ENCODE results near the gene LAD1. TPM values are rescaled to one million over a fixed set of nuclear protein-coding genes. Genes with fewer than 3 reads are reported as not detected.

LAD1 gene
- polyA plus RNA-seq, 3 donors, result 25.6 to 31.4 (median 26.9) TPM

DNA sequence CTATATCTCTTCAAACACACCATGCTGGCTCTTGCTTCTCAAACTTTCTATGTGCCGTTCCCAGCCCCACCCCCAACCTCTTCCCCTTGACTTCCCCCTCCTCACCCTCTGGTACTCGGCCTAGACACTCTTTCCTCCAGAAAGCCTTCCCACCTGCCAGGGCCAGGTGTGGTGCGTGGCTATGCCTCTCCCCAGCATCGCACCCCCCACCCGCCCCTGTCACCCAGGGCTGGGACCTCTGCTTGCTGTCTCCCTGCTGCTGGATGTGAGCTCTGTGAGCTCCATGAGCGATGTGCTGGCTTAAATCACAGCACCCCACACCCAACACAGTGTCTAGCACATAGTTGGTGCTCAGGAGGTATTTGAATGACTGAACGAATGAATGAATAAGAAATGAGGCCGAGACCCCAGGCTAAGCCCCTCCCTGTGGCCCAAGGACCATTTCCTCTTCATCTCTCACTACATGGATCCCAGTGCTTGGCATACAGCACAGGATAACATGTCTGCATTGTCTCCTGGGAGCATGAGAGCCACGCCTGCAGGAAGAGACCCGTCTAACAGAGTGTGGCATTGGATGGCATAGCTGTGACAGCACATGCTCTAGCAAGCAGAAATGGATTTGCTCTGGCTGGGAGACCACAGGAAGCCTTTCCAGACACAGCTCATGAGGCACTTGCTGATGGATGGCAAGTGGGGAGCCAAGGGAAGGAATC lies 41.3 kb downstream of the LAD1 start:
- no peak for DNase-seq (ENCODE audit: extremely low read depth in 1 of 11, low read depth in 9 of 11, low spot score in 4 of 11)

GRCh38 chr1:201357211-201357610 lies 41.9 kb downstream of the LAD1 start:
- DNase-seq (ENCODE audit: extremely low read depth in 1 of 11, low read depth in 9 of 11, low spot score in 4 of 11), result no peak

- DNase-seq (ENCODE audit: extremely low read depth in 1 of 11, low read depth in 9 of 11, low spot score in 4 of 11), result no peak
Observed at GRCh38 chr1:201356701-201357100, 42.4 kb downstream of the LAD1 start.

DNA sequence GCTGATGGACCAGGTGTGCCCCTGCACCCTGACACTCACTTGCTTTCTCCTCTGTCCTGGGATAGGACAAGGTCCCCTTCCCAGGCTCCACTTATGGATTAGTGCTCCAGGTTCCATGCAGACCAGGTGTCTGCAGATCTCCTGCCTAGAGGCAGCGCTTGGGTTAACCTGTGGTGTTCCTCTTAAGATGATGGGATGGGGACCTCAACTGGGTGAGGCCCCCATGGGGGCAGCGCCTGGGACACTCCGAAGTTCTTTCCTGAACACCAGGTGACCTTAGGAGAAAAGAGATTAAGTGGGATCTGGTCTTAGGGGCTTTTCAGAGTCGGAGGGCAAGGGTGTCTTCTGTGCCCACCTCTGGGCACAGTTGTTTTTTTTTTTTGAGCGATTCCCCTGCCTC lies 42.9 kb downstream of the LAD1 start:
- no peak for DNase-seq (ENCODE audit: extremely low read depth in 1 of 11, low read depth in 9 of 11, low spot score in 4 of 11)

DNA sequence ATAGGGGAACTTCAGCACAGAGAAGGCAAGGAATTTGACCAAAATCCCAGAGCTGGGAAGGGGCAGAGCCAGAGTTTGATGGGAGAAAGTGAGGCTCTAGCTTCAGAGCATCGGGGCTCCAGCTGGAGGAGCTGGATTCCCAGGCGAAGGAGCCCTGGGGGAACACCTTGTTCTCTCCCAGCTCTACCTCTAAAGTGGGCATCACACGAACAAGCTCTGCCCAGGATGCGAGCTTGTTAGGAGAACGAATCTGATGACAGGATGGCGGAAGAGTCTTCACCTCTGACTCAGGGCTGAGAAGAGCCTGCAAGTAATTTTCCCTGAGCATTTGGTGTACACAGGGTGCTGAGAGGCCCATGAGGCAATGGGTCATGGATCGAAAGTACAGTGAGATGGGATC lies 43.7 kb downstream of the LAD1 start:
- no peak for DNase-seq (ENCODE audit: extremely low read depth in 1 of 11, low read depth in 9 of 11, low spot score in 4 of 11)

DNA sequence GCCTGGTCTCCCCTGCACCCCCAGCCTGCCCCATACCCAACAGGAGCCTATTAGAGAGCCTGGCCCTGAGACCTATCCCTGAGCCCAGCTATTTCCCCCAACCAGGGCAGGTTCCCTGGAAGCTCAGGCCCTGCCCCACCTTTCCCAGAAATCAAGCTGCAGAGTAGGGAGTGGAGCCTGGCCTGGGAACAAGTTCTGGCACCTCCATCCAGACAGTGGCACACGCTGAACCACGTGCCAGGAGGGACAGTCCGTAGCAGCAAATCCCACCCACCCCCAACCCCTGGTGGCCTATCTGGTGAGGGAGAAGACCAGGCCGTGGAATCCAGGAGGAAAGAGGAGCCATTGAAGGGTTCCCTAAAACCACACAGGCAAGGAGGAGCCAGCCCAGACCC lies 44.2 kb downstream of the LAD1 start:
- no peak for DNase-seq (ENCODE audit: extremely low read depth in 1 of 11, low read depth in 9 of 11, low spot score in 4 of 11)

- no peak for DNase-seq (ENCODE audit: extremely low read depth in 1 of 11, low read depth in 9 of 11, low spot score in 4 of 11)
Observed at GRCh38 chr1:201354151-201354900, 44.8 kb downstream of the LAD1 start.

GRCh38 chr1:201353186-201353940 lies 45.8 kb downstream of the LAD1 start:
- DNase-seq (ENCODE audit: extremely low read depth in 1 of 11, low read depth in 9 of 11, low spot score in 4 of 11), result no peak

DNA sequence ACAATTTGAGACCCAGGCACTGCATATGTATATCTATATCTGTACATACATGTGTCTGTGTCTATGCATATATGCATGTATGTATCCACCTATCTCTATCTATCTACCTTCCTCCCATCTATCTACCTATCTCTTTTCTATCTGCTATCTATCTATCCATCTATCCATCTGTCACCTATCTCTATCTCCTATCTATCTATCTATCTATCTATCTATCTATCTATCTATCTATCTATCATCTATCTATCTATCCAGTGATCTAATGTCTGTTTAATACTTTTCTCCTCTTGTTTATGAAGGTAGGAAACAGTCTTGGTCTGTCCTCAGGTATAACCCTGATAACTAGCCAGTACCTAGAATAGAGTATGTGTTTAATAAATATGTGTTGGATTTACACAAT lies 47.5 kb downstream of the LAD1 start:
- no peak for DNase-seq (ENCODE audit: extremely low read depth in 1 of 11, low read depth in 9 of 11, low spot score in 4 of 11)

DNA sequence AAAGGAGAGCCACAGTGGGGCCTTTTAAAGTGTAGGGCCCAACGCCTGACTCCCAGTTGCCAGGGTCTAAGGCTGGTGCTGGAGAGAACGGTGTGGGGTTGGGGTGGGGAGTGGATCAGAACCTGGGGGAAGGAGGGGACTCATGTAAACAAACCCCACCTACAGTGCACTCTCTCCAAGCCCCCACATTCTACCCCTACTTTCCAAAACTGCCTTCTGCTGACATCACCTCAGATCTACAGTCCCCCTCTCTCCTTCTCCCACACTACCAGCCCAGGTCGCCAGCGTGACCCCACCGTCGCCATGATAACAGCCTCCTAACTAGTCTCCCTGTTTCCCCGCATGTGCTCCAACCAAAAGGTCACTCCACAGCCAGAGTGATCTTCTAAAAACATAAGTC lies 48.2 kb downstream of the LAD1 start:
- DNase-seq (ENCODE audit: extremely low read depth in 1 of 11, low read depth in 9 of 11, low spot score in 4 of 11), result no peak

- DNase-seq (ENCODE audit: extremely low read depth in 1 of 11, low read depth in 9 of 11, low spot score in 4 of 11), result no peak
Observed at GRCh38 chr1:201350361-201350725, 48.8 kb downstream of the LAD1 start.

- DNase-seq (ENCODE audit: extremely low read depth in 1 of 11, low read depth in 9 of 11, low spot score in 4 of 11), result no peak
Observed at GRCh38 chr1:201349092-201349491, 50.0 kb downstream of the LAD1 start.

- DNase-seq (ENCODE audit: extremely low read depth in 1 of 11, low read depth in 9 of 11, low spot score in 4 of 11), result peak in 3 of 11 donors; percentile 36 to 62 (median 43)
Observed at GRCh38 chr1:201348211-201348566, 50.9 kb downstream of the LAD1 start.

DNA sequence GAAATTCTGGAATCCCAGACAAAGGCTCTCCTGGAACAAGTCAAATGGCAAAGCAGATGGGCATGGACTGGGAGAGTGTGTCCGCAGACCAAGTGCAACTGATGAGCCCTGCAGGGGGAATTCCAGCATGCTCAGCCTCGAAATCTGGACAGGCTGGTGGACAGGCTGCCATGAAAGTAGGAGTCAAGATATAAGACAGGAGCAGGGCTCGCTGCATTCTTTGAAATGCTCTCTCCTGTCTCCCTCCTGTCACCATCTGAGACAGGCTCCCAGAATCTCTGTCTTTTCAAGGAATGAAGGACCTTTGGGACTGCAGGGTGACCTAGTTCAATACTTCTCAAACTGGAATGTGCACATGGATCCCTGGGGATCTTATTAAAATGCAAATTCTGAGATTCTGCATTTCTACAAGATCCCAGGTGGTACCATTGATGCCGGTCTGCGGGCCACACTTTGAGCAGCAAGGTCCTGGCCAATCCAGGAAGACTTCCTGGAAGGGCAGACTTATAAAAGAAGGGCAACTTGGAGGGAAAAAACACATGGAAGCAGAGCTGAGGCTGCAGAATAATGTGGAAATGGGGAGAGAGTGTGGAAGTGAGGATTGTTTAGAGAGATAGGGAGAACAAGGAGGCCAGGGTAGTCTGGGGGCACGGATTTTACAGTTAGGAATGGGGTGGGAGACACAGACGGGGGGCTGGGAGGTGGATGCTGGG lies 51.5 kb downstream of the LAD1 start:
- no peak for DNase-seq (ENCODE audit: extremely low read depth in 1 of 11, low read depth in 9 of 11, low spot score in 4 of 11)

GRCh38 chr1:201346987-201347386 lies 52.1 kb downstream of the LAD1 start:
- DNase-seq (ENCODE audit: extremely low read depth in 1 of 11, low read depth in 9 of 11, low spot score in 4 of 11), result no peak

GRCh38 chr1:201346337-201346939 lies 52.7 kb downstream of the LAD1 start:
- DNase-seq (ENCODE audit: extremely low read depth in 1 of 11, low read depth in 9 of 11, low spot score in 4 of 11), result peak in 3 of 11 donors; percentile 40 to 47 (median 42)

GRCh38 chr1:201345081-201345355 lies 54.1 kb downstream of the LAD1 start:
- no peak for DNase-seq (ENCODE audit: extremely low read depth in 1 of 11, low read depth in 9 of 11, low spot score in 4 of 11)

DNA sequence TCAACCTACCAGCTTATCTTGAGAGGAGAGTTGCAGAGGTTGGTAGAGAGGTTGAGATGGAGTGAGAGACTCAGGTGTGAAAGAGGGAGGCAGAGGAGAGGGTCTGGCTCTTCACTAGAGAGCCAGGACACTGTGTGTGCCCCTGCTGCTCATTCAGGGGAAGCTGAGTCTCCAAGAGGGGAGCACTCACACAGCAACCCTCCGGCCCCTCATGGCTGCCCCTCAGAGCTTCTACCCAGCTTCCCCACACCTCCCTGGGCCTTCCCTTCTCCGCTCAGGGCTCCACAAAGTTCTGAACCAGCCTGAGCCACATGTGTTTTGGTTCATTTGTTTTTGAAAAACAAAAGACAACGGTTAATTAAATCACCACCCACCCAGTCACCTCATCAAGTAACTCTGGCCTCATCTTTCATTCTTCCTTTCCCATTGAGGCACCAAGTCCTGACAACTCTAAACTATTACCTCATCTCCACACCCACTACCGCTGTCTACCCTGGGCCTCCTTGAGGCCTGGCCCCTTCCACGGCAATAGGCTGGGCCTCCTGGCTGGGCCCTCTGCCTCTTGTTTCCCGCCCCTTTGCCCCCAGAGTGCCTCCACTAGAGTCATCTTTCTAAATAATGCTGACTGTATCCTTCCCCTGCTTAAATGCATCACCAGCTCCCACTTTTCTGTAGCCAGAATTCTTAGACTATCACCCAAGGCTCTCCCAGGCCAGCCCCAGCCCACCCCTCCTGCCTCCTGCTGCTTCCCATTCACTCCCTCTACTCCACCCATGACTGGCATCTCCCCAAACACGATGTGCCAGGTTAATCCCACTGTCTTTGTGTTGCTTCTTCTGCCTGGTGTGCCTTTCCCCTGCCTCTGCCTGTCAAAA lies 54.7 kb downstream of the LAD1 start:
- DNase-seq (ENCODE audit: extremely low read depth in 1 of 11, low read depth in 9 of 11, low spot score in 4 of 11), result peak in 1 of 11 donors; percentile 19
